GM21447 (cell line): ENCODE results near the gene MYBPHL.

Experiments used
- ATAC-seq: cut with Tn5 transposase; IDR thresholded peaks from one replicate; pipeline ENCODE4 v1.9.1; 2021; ENCODE audit not compliant: unreplicated experiment

The MYBPHL gene

DNA sequence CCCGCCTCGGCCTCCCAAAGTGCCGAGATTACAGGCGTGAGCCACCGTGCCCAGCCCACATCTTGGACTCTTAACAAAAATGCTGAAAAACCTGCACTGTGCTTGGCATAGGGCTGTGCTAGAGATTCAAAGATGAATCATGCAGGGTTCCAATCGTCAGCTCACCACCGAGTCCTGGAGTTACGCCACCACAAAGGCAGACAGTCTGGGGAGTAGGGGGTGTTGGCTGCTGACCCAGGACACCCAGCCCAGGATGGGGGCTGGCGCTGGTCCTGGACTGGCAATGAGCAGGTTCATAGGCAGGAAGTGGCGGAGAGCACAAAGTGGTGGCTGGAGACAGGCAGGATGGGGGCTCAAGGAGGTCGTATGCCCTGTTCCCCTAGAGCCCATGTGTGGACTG is 39.8 kb downstream of the MYBPHL start:
- no peak for ATAC-seq

DNA sequence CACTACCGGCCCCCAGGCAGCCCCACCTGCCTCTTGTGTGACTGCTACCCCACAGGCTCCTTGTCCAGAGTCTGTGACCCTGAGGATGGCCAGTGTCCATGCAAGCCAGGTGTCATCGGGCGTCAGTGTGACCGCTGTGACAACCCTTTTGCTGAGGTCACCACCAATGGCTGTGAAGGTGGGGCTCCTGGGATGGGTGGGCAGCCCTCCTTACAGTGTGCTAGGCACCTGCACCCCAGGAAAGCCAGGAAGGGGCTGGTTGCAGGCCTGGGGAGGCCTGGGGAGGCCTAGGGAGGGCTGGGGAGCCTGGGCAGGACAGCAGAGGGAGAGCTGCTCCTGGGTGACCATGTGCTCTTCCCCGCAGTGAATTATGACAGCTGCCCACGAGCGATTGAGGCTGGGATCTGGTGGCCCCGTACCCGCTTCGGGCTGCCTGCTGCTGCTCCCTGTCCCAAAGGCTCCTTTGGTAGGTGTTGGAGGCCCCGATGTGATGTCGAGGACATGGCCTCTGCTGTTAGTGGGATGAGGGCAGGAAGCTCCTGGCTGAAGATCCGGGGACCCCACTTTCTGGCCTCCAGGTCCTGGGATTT is 41.0 kb downstream of the MYBPHL start:
- no peak for ATAC-seq

DNA sequence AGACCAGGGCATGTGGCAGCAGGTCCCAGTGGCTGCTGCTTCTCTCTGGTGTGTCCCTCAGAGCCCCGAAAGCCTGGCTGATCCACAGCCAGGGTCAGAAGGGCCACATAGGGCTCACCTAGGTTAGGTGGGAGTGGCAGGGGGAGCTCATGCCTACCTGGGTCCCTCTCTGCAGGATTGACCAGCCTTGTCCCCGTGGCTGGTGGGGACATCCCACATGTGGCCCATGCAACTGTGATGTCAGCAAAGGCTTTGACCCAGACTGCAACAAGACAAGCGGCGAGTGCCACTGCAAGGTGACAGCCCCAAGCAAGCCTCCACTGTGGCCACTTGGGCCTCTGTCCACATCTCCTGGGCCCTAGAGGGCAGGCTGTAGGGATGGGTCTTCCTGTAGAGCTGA is 41.8 kb downstream of the MYBPHL start:
- no peak for ATAC-seq

DNA sequence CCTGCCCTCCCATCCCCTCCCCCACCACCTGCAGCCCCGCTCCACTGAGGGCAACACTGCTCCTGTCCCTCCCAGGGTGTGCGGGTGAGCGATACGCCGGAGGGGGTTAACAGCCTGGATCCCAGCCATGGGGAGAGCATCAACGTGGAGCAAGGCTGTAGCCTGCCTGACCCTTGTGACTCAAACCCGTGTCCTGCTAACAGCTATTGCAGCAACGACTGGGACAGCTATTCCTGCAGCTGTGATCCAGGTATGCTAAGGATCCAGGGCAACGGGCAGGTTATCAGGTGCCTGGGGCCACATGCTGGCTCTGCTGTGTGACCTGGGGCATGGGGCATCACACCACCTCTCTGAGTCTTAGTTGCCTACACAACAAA is 42.4 kb downstream of the MYBPHL start:
- no peak for ATAC-seq

DNA sequence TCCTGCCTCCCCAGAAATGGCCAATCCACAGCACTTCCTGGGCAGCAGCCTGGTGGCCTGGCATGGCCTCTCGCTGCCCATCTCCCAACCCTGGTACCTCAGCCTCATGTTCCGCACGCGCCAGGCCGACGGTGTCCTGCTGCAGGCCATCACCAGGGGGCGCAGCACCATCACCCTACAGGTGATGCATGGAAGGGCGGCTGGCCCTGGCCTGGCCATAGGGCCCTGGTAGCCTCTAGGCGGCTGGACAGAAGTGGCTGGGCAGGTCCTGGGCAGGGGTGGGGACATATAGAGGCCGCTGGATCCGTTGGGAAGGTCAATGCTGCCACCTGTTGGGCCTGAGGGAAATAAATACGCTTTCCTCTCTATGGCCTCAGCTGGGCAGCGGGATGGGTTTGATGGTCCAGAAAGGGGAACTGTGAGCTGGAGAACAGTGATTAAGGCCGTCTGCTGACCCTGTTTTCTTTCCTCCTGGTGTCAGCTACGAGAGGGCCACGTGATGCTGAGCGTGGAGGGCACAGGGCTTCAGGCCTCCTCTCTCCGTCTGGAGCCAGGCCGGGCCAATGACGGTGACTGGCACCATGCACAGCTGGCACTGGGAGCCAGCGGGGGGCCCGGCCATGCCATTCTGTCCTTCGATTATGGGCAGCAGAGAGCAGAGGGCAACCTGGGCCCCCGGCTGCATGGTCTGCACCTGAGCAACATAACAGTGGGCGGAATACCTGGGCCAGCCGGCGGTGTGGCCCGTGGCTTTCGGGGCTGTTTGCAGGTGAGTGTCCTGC is 43.0 kb downstream of the MYBPHL start:
- peak; percentile 59 for ATAC-seq

DNA sequence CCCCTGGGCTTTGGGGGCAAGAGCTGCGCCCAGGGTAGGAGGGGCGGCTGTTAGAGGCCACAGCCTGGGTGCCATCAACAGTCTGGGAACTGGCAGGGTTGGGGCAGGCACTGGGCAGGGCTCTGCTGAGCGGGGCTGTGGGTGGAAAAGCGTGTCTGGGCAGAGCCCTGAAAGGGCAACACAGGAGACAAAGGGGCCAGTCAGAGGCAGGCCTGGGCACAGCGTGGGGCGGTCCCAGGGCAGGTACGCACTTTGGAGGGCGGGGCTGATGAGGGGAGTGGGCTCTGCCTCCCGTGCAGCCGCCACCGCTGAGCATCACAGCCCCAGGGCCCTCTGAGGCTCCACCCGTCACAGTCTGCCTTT is 43.6 kb downstream of the MYBPHL start:
- ATAC-seq, result no peak

DNA sequence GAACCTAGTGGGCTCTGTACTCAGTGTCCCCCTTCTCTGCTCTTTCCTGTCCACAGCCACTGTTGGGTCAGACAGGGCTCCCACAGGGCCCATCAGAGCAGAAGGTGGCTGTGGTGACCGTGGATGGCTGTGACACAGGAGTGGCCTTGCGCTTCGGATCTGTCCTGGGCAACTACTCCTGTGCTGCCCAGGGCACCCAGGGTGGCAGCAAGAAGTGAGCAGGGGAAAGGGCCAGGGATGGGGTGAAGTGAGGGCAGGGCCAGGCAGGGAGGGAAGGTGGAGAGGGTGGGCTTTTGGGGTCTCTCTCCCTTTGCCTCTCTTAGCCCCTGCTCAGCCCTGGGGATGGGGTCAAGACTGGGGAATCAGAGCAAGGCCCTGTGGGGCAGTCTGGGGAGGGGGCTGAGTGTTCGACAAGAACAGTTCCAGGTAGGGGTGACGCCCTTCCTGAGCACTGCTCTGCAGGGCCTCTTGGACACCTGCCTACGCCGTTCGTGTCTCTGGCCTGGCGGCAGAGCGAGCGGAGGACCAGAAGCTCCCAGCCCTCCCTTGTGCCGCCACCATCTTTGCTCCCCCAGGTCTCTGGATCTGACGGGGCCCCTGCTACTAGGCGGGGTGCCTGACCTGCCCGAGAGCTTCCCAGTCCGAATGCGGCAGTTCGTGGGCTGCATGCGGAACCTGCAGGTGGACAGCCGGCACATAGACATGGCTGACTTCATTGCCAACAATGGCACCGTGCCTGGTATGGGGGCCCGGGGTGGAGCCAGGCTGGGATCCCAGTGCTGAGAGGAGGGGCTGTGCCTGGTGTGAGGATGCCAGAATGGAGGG is 44.4 kb downstream of the MYBPHL start:
- ATAC-seq, result no peak

DNA sequence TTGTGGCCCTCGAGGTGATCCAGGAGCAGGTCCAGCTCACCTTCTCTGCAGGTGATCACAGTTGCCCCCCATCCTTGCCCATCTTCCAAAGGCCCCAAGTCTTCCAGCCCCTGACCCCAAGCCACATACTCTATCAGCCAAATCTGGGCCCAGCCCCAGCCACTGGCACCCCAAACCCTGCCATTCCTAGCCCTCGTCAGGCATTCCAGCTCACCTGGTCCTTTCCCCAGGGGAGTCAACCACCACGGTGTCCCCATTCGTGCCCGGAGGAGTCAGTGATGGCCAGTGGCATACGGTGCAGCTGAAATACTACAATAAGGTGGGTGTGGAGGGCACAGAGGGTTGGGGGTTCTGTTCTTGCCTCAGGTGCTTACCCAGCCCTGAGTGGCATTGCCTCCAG is 45.2 kb downstream of the MYBPHL start:
- no peak for ATAC-seq

DNA sequence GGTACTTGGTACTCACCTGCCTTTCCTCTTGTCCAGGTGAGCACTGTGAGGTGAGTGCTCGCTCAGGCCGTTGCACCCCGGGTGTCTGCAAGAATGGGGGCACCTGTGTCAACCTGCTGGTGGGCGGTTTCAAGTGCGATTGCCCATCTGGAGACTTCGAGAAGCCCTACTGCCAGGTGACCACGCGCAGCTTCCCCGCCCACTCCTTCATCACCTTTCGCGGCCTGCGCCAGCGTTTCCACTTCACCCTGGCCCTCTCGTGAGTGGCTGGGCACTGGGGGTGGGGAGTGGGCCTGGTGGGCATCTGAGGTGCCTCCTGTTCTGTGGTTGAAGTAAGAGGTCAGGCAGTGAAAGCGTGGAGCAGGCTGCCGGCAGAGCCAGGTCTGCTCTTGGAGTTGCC is 45.8 kb downstream of the MYBPHL start:
- no peak for ATAC-seq

DNA sequence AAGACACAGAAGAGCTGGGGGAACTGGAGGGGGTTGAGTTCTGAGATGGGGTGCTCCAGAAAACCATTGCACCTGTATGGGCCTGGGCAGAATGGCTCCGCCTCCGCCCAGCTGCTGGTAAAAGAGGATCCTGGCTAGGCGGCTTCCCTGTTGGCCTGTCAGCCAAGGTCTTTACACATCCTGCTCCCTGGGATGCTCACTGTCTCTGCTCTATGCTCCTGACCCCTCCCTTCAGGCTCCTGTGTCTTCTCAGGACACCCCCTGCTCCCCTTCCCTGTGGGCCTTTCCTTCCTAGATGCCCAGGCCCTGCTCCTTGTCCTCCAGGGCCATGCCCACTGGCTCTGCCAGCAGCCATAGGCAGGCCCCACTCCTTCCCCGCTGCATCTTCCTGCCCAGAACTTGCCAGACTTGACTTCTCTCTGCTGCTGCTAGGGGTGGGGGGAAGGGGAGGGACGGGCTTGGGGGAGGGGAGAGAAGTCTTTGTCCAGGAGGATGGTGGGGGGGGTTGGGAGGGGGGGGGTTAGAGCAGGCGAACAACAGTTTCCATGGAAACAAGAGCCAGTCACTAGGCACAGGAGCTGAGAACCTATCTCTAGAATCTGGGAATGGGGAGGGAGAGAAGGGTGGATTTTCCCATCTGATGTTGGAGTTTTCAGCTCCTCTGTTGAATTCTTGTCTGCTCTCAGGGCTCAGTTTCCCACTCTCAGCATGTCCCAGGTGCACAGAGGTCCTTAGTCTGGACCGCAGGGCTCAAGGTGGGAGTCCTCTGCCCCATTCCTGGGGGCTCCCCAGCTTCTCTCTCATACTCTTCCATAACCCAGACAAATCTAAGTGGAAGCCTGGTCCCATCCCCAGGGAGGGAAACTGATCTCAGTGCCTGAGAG is 46.9 kb downstream of the MYBPHL start:
- ATAC-seq, result no peak

DNA sequence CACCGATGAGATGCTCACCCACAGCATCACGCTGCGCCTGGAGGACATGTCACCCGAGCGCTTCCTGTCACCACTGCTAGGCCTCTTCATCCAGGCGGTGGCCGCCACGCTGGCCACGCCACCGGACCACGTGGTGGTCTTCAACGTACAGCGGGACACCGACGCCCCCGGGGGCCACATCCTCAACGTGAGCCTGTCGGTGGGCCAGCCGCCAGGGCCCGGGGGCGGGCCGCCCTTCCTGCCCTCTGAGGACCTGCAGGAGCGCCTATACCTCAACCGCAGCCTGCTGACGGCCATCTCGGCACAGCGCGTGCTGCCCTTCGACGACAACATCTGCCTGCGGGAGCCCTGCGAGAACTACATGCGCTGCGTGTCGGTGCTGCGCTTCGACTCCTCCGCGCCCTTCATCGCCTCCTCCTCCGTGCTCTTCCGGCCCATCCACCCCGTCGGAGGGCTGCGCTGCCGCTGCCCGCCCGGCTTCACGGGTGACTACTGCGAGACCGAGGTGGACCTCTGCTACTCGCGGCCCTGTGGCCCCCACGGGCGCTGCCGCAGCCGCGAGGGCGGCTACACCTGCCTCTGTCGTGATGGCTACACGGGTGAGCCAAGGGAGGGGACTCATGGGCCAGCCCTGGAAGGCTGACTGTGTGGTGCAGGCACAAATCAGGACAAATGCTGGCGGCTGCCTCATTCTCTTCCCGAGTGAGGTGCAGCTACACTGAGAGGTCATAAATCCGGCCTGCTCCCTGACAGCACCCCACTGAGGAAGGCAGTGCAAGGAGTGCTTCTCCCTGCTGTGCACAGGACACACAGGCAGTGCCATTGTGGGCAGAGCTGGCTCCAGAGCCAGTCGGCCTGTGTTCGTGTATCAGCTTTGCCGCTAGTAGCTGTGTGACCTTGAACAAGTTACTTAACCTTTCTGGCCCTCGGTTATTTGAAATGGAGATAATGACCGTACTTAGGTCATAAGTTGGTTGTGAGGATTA is 48.0 kb downstream of the MYBPHL start:
- no peak for ATAC-seq

DNA sequence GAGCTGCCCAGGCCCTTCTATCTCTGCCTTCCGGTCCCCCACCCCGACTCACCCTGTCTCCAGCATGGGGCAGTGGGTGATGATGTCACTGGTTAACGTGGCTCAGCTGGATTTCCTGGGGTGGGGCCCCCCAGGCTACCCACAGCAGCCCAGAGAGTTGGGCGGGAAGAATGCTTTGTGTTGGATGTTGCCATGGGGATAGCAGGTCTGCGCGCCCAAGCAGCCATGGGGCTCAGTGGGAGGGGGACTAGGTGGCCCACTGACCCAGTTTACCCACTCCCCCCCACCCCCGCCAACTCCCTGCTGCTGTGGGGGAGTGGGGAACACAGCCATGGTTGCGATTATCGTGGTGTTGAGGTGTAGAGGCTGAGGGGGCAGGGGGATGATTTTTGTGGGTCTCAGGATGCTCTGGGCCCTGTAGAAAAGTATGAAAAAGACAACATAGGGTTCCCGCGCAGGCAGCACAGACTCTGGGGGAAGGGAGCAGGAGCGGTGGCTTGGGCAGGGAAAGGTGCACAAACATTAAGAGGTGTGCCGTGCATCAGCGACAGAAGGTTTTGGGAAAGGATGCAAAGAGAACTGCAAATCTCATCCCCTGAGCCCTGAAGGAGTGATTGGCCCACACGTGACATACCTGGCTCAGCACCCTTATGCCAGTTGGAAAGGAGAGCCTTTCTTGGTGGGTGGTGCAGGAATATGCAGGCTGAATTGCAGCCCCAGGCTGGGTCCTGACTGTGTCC is 49.0 kb downstream of the MYBPHL start:
- no peak for ATAC-seq

DNA sequence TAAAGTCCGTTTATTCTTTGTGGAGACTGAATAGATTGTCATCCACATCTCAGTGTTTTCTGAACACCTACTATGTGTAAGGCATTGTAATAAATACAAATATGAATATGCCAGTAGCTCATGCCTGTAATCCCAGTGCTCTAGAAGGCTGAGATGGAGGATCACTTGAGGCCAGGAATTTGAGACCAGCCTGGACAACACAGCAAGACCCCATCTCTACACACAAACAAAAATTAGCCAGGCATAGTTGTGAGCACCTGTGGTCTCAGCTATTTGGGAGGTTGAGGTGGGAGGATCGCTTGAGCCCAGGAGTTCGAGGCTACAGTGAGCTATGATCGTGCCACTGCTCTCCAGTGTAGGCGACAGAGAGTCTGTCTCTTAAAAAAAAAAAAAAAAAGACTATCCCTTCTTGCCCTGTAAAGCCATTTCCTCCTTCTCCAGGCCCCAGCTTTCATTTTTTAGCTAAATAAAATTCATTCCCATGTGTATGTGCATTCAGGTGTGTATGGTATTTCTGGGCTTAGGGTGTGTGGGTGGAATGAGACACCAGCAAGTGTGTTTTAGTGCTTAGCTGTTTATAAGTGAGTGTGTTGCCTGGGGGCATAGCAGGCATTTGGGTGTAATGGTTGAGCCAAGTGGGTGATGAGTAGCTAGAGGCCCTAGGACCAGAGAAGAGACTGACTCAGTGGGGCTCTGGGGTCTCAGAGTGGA is 49.7 kb downstream of the MYBPHL start:
- no peak for ATAC-seq

DNA sequence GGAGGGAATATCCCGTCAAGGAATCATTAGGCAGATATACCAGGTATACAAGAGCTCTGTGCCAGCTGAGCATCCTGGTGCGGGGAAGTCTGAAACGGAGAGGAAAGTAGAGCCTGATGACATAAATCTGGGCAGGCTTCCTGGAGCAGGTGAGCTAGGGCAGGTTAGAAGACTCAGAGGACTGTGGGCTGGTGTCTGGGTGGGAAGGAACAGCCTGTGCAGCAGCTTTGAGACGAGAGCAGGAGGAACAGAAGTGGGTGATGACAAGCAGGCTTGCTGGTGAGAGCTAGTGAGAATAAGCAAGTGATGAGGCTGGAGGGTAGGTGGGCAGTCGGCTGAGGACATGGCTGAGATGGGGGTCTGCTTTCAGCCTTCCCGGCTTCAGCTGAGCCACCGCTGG is 50.7 kb downstream of the MYBPHL start:
- ATAC-seq, result no peak

DNA sequence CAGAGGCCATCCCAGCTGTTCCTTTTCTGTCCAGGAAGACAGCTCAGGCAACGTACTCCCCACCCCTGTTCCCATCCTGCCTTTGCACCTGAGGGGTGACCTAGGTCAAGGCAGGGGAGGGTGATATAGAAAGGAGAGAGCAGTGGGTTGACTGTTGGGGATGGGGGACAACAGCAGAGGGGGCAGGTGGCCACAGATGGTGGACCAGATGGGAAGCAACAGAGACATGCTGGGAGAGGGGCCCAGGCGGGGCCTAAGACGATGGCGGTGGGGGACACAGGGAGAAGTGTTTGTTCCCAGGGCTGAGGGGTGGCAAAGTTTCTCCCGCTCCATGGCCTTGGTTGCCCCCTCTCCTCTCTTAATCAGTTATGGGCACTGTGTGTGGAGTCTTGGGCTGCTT is 51.1 kb downstream of the MYBPHL start:
- no peak for ATAC-seq

DNA sequence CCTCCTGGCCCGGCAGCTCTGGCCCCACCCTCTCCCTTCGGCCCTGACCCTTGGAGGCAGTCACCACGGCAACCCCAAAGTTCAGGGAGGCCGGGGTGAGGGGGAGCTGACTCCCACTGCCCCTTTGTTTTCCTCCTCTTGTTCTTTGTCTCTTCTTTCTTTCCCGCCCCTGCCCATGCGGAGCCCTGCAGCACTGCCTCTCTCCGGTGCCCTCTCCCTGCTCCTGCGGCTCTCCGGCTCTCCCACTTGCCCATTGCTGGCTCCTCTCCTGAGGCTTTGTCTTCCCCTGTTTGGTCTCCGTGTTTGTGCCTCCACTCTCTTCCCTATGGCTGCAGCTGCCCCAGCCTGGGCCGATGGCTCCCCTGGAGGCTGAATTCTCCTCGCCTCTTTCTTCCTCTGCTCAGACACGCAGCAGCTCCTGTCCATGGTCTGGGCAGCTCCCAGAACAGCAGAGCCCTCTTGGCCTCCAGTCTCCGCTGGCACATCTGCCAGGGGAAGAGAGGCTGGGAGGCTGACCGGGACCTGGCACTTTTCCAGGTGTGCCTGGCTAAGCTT is 51.6 kb downstream of the MYBPHL start:
- ATAC-seq, result no peak

DNA sequence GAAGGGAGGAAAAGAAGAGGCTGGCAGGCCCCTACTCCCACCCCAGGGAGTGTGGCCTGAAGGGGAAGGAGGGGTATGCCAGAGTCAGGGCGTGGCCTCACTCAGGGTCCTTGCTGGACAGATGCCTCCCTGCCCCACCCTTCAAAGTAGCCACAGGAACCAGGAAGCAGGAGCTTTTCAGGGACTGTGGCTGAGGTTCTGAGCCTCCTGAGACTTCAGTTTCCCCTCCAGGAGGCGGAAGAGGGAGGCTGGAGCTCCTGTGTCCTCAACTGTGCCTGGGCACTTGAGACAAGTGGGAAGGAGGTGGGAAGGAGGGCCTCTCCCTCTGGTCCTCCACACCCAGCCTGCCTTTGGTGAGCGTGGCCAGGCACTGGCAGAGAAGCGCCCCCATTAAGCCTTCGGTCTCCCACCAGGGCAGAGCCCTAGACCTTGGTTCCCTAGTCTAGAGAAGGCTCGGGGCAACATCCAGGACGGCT is 52.2 kb downstream of the MYBPHL start:
- no peak for ATAC-seq
